Thoracic aorta (tissue), 2 donors: ENCODE measurements around the gene SLC6A7. TPM values are rescaled to one million over a fixed set of nuclear protein-coding genes. Genes with fewer than 3 reads are reported as not detected.

Source experiments
- ATAC-seq: fragments of 150-250 bp; one replicate; pipeline ENCODE4 v1.8.0; 2017; ENCODE audit warnings: low read depth; ENCODE audit not compliant: insufficient number of reproducible peaks, low FRiP score
- DNase-seq: peaks from one replicate; pipeline ENCODE4 v3.0.0-alpha.2; 2020; ENCODE audit warnings: low spot score
- H3K27ac ChIP-seq, 2 donors: fragments of 200-600 bp; sonication (generic); 1 replicate in 1 of 2; 2 replicates in 1 of 2; pipeline ENCODE4 v1.5.1; 2016; ENCODE audit warnings: mild to moderate bottlenecking in 2 of 2, moderate library complexity in 2 of 2
- H3K27me3 ChIP-seq: fragments of 200-600 bp; sonication (generic); replicated peaks from 2 replicates; pipeline ENCODE4 v1.6.0; 2016; ENCODE audit warnings: mild to moderate bottlenecking; ENCODE audit not compliant: insufficient read depth
- H3K36me3 ChIP-seq: fragments of 200-600 bp; sonication (generic); one replicate; pipeline ENCODE4 v1.5.1; 2016
- H3K4me1 ChIP-seq, 2 donors: fragments of 200-600 bp; sonication (generic); 1 replicate in 1 of 2; 2 replicates in 1 of 2; pipeline versions ENCODE4 v1.5.1 to v1.6.0; 2016; ENCODE audit warnings: low read depth in 2 of 2, mild to moderate bottlenecking in 1 of 2; ENCODE audit not compliant: control insufficient read depth in 1 of 2
- H3K4me3 ChIP-seq: fragments of 200-600 bp; sonication (generic); 2 replicates; pipeline ENCODE4 v1.5.1; 2016; ENCODE audit warnings: mild to moderate bottlenecking
- H3K9me3 ChIP-seq: fragments of 200-600 bp; sonication (generic); 2 replicates; pipeline ENCODE4 v1.5.1; 2016
- CTCF ChIP-seq: fragments of 200-600 bp; sonication (generic); IDR thresholded peaks from one replicate; pipeline ENCODE4 v1.5.1; 2019; ENCODE audit warnings: antibody characterized with exemption
- total RNA-seq, 2 donors: library from RNA; depleted of rRNA; stranded (reverse); fragments of >200 nt; gene quantifications; one replicate each; pipeline versions ENCODE4 v1.1.0 to v1.2.3, GENCODE V29; 2016

Gene SLC6A7
- total RNA-seq, 2 donors from 2014 or later = not detected

GRCh38 chr5:150244209-150244608 is 54.3 kb downstream of the SLC6A7 start:
- no peaks in the 10 kb centered on the region for H3K27me3 ChIP-seq
- no peaks in the 10 kb centered on the region for H3K4me1 ChIP-seq
- no peak overlapping the region for H3K27ac ChIP-seq
- no peak for DNase-seq
- H3K4me3 ChIP-seq = no peak overlapping the region
- ATAC-seq = no peak
- no peaks in the 10 kb centered on the region for H3K36me3 ChIP-seq
- TF ChIP-seq CTCF = no peak
- H3K9me3 ChIP-seq = no peaks in the 10 kb centered on the region

GRCh38 chr5:150245111-150245789 is 55.4 kb downstream of the SLC6A7 start:
- ATAC-seq (no peak), DNase-seq (no peak)
- Histone ChIP-seq H3K9me3 (no peaks in the 10 kb centered on the region), H3K4me3 (no peak overlapping the region), H3K36me3 (no peaks in the 10 kb centered on the region), H3K27ac (no peak overlapping the region), H3K4me1 (no peaks in the 10 kb centered on the region), H3K27me3 (no peaks in the 10 kb centered on the region)
- no peak for TF ChIP-seq CTCF

- Histone ChIP-seq H3K36me3 (no peaks in the 10 kb centered on the region), H3K27ac (no peak overlapping the region), H3K4me1 (no peaks in the 10 kb centered on the region), H3K9me3 (no peaks in the 10 kb centered on the region), H3K27me3 (no peaks in the 10 kb centered on the region), H3K4me3 (no peak overlapping the region)
- DNase-seq (no peak), ATAC-seq (no peak)
- no peak for TF ChIP-seq CTCF
Measured at GRCh38 chr5:150245808-150246207, 55.9 kb downstream of the SLC6A7 start.

- no peaks in the 10 kb centered on the region for H3K4me1 ChIP-seq
- no peaks in the 10 kb centered on the region for H3K36me3 ChIP-seq
- no peaks in the 10 kb centered on the region for H3K27me3 ChIP-seq
- no peak for ATAC-seq
- H3K9me3 ChIP-seq = no peaks in the 10 kb centered on the region
- no peak overlapping the region for H3K4me3 ChIP-seq
- no peak overlapping the region for H3K27ac ChIP-seq
- DNase-seq = no peak
- no peak for TF ChIP-seq CTCF
Measured at GRCh38 chr5:150246429-150246828, 56.6 kb downstream of the SLC6A7 start.

- DNase-seq (no peak), ATAC-seq (no peak)
- Histone ChIP-seq H3K27ac (no peak overlapping the region), H3K36me3 (no peaks in the 10 kb centered on the region), H3K27me3 (no peaks in the 10 kb centered on the region), H3K4me1 (no peaks in the 10 kb centered on the region), H3K9me3 (no peaks in the 10 kb centered on the region), H3K4me3 (no peak overlapping the region)
- TF ChIP-seq CTCF = no peak
Measured at GRCh38 chr5:150246835-150247234, 57.0 kb downstream of the SLC6A7 start.
